HEK293 (cell line): ENCODE results near the gene ADPRHL1.

Source experiments
- EGR2 ChIP-seq: fragments of 450-650 bp; formaldehyde crosslinking; IDR thresholded peaks from 2 replicates; pipeline ENCODE4 v1.5.1; 2016; ENCODE audit warnings: low read depth, missing biosample characterization, missing genetic modification characterization
- HIC1 ChIP-seq: fragments of 450-650 bp; formaldehyde crosslinking; IDR thresholded peaks from 2 replicates; pipeline ENCODE4 v1.5.1; 2016; ENCODE audit warnings: missing biosample characterization, missing genetic modification characterization
- KLF17 ChIP-seq: fragments of 450-650 bp; formaldehyde crosslinking; IDR thresholded peaks from 2 replicates; pipeline ENCODE4 v1.5.1; 2016; ENCODE audit warnings: missing biosample characterization, missing genetic modification characterization
- OSR2 ChIP-seq: fragments of 450-650 bp; formaldehyde crosslinking; IDR thresholded peaks from 2 replicates; pipeline ENCODE4 v1.5.1; 2016; ENCODE audit warnings: missing biosample characterization, missing genetic modification characterization
- PBX3 ChIP-seq: sonication (generic); formaldehyde crosslinking; IDR thresholded peaks from 2 replicates; pipeline ENCODE4 v1.8.1; 2022; ENCODE audit warnings: mild to moderate bottlenecking, moderate library complexity, missing genetic modification reagents
- PRDM1 ChIP-seq: fragments of 450-650 bp; formaldehyde crosslinking; IDR thresholded peaks from 2 replicates; pipeline ENCODE4; 2016; ENCODE audit warnings: missing biosample characterization, missing genetic modification characterization
- SALL2 ChIP-seq: fragments of 450-650 bp; formaldehyde crosslinking; IDR thresholded peaks from 2 replicates; pipeline ENCODE4 v1.5.0; 2017; ENCODE audit warnings: missing biosample characterization, mild to moderate bottlenecking, missing genetic modification characterization, borderline replicate concordance
- SP7 ChIP-seq: fragments of 450-650 bp; formaldehyde crosslinking; IDR thresholded peaks from 2 replicates; pipeline ENCODE4 v1.5.1; 2016; ENCODE audit warnings: missing biosample characterization, missing genetic modification characterization
- ZBTB11 ChIP-seq: fragments of 450-650 bp; formaldehyde crosslinking; conservative IDR thresholded peaks from 2 replicates; pipeline ENCODE4 v1.5.1; 2016; ENCODE audit warnings: low read depth, missing biosample characterization, missing genetic modification characterization
- ZBTB26 ChIP-seq: fragments of 450-650 bp; formaldehyde crosslinking; optimal IDR thresholded peaks from 2 replicates; pipeline ENCODE3; 2016; ENCODE audit warnings: missing biosample characterization, mild to moderate bottlenecking, missing genetic modification characterization
- ZBTB48 ChIP-seq: fragments of 450-650 bp; formaldehyde crosslinking; IDR thresholded peaks from 2 replicates; pipeline ENCODE4 v1.5.1; 2016; ENCODE audit warnings: missing biosample characterization, missing genetic modification characterization
- ZNF174 ChIP-seq: fragments of 450-650 bp; formaldehyde crosslinking; IDR thresholded peaks from 2 replicates; pipeline ENCODE4 v1.5.0; 2017; ENCODE audit warnings: missing biosample characterization, mild to moderate bottlenecking, missing genetic modification characterization
- ZNF239 ChIP-seq: fragments of 450-650 bp; formaldehyde crosslinking; IDR thresholded peaks from 2 replicates; pipeline ENCODE4 v1.5.1; 2016; ENCODE audit warnings: missing biosample characterization, missing genetic modification characterization
- ZNF248 ChIP-seq: fragments of 450-650 bp; formaldehyde crosslinking; IDR thresholded peaks from 2 replicates; pipeline ENCODE4 v1.5.1; 2017; ENCODE audit warnings: missing biosample characterization, missing genetic modification characterization
- ZNF266 ChIP-seq: fragments of 450-650 bp; formaldehyde crosslinking; IDR thresholded peaks from 2 replicates; pipeline ENCODE4 v1.5.1; 2016; ENCODE audit warnings: missing biosample characterization, missing genetic modification characterization, low read depth
- ZNF274 ChIP-seq, 2 experiments: fragments of 200-500 bp in 1 of 2; fragments of 450-650 bp in 1 of 2; sonication (Bioruptor generic) in 1 of 2; formaldehyde crosslinking in 1 of 2; IDR thresholded peaks; 2 replicates each; pipeline versions ENCODE4 v1.5.1 to v1.6.1; 2014 to 2016; ENCODE audit warnings: borderline replicate concordance in 1 of 2, inconsistent platforms in 1 of 2, low read length in 1 of 2, missing biosample characterization in 1 of 2, missing genetic modification characterization in 1 of 2
- ZNF280C ChIP-seq: fragments of 450-650 bp; formaldehyde crosslinking; IDR thresholded peaks from 2 replicates; pipeline ENCODE4 v1.5.1; 2016; ENCODE audit warnings: missing biosample characterization, missing genetic modification characterization
- ZNF391 ChIP-seq: fragments of 450-650 bp; formaldehyde crosslinking; IDR thresholded peaks from 2 replicates; pipeline ENCODE4 v1.5.1; 2016; ENCODE audit warnings: low read depth, missing biosample characterization, missing genetic modification characterization, borderline replicate concordance
- ZNF398 ChIP-seq: fragments of 450-650 bp; formaldehyde crosslinking; IDR thresholded peaks from 2 replicates; pipeline ENCODE4 v1.5.1; 2017; ENCODE audit warnings: missing biosample characterization, missing genetic modification characterization
- ZNF501 ChIP-seq: fragments of 450-650 bp; formaldehyde crosslinking; IDR thresholded peaks from 2 replicates; pipeline ENCODE4 v1.5.1; 2016; ENCODE audit warnings: missing biosample characterization, missing genetic modification characterization
- ZNF621 ChIP-seq: fragments of 450-650 bp; formaldehyde crosslinking; IDR thresholded peaks from 2 replicates; pipeline ENCODE4 v1.5.1; 2017; ENCODE audit warnings: missing biosample characterization, missing genetic modification characterization
- ZNF677 ChIP-seq: fragments of 450-650 bp; IDR thresholded peaks from 2 replicates; pipeline ENCODE4 v1.5.0; 2018; ENCODE audit warnings: missing biosample characterization, mild to moderate bottlenecking, missing genetic modification characterization, moderate library complexity
- ZNF791 ChIP-seq: fragments of 450-650 bp; formaldehyde crosslinking; IDR thresholded peaks from 2 replicates; pipeline ENCODE4 v1.5.1; 2016; ENCODE audit warnings: missing biosample characterization, missing genetic modification characterization

The ADPRHL1 gene

GRCh38 chr13:113393563-113394338, 59.5 kb downstream of the ADPRHL1 start (continued):
- no peak for TF ChIP-seq ZNF398 (tag by site-specific recombination)
- no peak for TF ChIP-seq ZNF266 (tag by site-specific recombination)
- 0 out of 2 replicates have a peak, but pooled peaks have one; percentile 16 for TF ChIP-seq ZNF677
- TF ChIP-seq ZBTB11 (tag by site-specific recombination): no peak
- no peak for TF ChIP-seq ZNF791 (tag by site-specific recombination)
- peak; percentile 54 for TF ChIP-seq ZBTB26 (tag by site-specific recombination)
- TF ChIP-seq ZNF248 (tag by site-specific recombination): no peak
- TF ChIP-seq OSR2 (tag by site-specific recombination): peak; percentile 70
- TF ChIP-seq ZNF174: no peak
- TF ChIP-seq EGR2 (tag by site-specific recombination): peak; percentile 10; the same call in 1 of the 2 replicates
- TF ChIP-seq PBX3: no peak
- TF ChIP-seq ZNF391 (tag by site-specific recombination): no peak
- TF ChIP-seq ZNF280C (tag by site-specific recombination): no peak
- TF ChIP-seq PRDM1 (tag by site-specific recombination): no peak
- TF ChIP-seq SALL2: no peak
- TF ChIP-seq ZNF274 (IDR thresholded peaks at IDR 0.05; ENCODE audit: low read length): no peak
- TF ChIP-seq ZNF274 (tag by site-specific recombination; IDR thresholded peaks at IDR 0.05; ENCODE audit: borderline replicate concordance): no peak
- TF ChIP-seq ZNF621 (tag by site-specific recombination): no peak
- TF ChIP-seq HIC1: peak; percentile 33; the same call in 1 of the 2 replicates
- TF ChIP-seq ZNF239 (tag by site-specific recombination): no peak
- TF ChIP-seq ZBTB48: peak; percentile 93
- TF ChIP-seq ZNF501 (tag by site-specific recombination): 0 out of 2 replicates have a peak, but pooled peaks have one; percentile 29
- no peak for TF ChIP-seq SP7 (tag by site-specific recombination)
- TF ChIP-seq KLF17: no peak
